Right renal pelvis (tissue), 4 donors: ENCODE measurements around the gene EPHB1. TPM values are rescaled to one million over a fixed set of nuclear protein-coding genes. Genes with fewer than 3 reads are reported as not detected.
A peak's percentile ranks its signal among the peaks of the same experiment; 100 is the strongest.

Source experiments
- DNase-seq, 4 donors: peaks; one replicate each; pipeline ENCODE4 v3.0.0-alpha.2; 2013; ENCODE audit warnings: low read depth in 4 of 4, low spot score in 3 of 4, missing footprints in 1 of 4
- polyA plus RNA-seq, 4 donors: library from polyadenylated mRNA; unstranded; fragments of 120-200 nt; gene quantifications; one replicate each; pipeline ENCODE4 v1.2.1, GENCODE V29; 2013; ENCODE audit not compliant: insufficient read length in 4 of 4

Gene EPHB1
- polyA plus RNA-seq, 4 donors: 4.8 to 7.2 (median 5.3) TPM

DNA sequence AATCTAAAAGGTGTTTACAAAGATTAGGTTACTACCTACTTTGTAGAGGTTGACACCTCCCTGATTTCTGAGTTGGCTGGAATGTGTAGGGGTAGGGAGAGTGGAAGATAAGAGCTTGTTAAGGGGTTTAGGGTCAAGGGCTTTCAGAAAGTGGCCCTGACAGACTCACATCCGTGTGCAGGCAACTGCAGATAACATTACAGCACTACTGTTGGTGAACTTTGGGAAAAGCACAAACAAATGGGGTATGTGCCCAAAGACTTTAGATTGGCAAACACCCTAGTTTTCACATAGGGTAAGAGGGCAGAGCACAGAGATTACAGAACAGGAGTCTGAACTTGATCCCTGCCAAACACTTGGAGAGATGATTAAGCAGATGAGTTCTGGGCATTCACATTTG, 375.7 kb downstream of the EPHB1 start:
- no peak for DNase-seq

DNA sequence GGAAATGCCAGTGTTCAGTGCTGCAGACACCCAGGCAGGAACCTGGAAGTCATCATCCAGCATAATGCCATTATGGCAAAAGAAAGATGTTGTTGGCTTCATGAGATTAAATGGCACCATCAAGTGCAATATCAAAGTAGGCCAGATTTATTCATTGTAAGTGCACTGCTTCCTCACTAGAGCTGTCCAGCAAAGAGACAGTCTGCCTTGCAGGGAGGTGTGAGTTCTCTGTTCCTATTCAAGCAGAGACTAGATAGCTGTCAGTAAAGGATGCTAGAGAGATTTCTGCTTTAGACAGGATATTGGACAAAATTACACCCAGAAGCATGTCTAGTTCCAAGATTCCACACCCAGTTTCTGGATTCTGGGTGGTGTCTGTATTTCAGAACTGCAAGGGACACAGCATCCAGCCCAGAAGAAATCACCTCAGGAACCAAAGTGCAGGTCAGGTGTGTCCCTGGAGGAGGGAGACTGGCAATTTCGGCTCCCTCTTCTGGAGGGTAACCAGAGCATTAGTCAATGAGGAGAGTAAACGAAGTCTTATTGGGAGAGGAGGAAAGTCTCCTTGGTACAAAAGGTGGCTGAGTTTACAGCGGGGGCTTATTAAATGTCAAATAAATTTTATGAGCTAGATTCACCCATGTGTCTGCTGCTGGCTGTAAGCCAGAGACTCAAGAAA, 377.3 kb downstream of the EPHB1 start:
- DNase-seq: no peak

DNA sequence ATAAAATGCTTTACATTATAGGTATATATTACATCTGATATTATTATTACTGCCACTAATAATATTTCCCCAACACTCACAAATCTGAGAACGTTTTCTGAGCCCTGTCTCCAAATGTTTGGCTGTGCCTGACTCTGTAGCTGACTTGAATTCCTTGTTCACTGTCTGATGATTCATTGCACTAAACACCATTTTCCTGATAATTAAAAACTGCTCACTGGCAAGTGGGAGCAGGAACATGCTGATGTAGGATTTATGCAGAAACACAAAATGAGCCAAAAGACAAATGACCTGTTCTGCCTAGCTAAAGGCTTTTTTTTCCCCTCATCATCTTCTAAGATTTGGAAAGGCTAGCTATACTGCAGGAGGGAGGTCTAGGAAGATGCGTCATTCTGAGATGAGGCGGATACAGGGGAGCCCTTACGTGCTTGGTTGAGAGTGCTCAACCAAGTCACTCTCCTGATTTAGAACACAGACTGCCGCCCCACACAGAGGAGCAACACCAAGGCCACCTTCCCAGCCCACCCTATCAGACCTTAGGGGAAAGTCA, 380.7 kb downstream of the EPHB1 start:
- no peak for DNase-seq

DNA sequence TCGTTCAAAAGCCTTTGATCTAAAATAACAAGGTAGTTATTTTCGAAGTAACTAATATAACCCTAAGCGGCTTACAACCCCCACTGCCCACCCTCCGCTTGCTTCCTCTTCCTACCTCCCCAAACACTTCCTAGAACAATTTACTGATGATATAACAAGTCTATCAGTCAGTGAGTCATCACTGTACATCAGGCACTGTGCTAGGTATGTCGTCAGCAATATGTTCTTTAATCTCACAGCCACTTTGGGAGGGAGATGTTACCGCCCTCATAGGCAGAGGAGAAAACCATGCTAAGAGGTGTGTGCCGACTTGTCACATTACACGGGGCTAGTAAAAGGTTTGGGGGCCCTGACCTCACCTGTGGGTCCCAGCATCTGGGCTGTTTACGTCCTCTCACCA, 381.8 kb downstream of the EPHB1 start:
- no peak for DNase-seq

DNA sequence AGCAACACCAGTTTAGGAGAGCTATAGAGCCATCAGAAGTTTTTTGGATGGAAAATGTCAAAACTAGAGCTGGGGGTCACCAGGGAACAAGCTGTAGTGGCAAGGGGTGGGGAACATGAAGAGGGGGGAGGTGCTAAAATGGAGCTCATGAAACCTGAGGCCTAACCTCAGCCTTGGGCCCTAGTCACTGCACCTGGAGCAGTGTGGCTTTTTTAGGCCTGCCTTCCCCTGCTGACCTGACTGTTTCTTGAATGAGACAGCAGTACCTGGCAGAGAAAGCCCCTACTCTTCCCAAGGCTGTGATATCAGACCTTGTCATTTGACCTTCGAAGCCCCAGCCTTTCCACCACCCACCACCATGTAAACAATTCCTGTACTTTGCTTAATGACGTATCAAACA, 383.5 kb downstream of the EPHB1 start:
- DNase-seq: no peak

DNA sequence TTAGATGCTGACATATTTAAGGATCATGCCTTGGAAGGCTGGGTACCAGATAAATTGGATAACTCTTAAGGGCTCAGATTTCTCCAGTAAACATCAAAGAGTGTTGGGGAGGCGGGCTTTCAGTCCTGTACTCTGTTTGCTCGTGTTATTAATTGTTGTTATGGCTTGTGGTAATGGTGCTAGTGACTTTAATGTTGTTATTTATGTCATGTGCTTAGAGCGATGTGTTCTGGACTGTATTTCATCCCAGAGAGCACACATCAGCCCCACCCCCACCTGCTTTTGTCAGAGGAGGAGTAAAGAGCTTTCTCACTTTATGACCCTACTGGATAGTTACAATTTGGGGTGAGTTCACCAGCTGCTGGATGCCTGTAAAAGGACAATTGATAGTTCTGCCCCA, 386.3 kb downstream of the EPHB1 start:
- no peak for DNase-seq

DNA sequence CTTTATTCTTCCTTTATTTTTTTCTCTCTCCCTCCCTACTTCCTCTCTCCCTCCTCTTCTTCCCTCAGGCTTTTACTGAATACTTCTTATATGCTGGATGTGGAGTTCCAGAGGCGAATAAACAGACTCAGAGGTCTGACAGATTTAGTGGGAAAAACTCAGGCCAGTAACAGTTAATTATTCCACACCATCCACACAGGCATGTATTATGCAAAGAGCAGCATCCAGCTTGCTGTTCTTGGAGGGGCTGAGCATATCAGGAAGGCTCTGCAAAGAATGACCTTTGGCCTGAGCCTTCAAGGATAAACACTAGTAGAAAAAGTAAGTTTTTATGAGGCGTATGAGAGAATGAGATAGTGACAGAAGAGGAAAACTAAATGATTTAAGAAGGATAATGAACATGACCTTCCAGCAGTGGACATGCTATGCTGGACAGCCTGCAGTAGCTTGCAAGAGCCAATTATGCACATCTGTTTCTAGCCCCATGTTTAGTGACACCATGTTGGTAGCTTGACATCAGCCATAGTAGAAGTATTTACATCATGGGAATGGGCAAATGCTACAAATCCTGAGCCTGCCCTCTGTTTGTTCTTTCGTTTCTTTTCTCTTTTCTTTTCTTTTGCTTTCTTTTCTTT, 387.4 kb downstream of the EPHB1 start:
- DNase-seq: peak in 1 of 4 donors; percentile 22

DNA sequence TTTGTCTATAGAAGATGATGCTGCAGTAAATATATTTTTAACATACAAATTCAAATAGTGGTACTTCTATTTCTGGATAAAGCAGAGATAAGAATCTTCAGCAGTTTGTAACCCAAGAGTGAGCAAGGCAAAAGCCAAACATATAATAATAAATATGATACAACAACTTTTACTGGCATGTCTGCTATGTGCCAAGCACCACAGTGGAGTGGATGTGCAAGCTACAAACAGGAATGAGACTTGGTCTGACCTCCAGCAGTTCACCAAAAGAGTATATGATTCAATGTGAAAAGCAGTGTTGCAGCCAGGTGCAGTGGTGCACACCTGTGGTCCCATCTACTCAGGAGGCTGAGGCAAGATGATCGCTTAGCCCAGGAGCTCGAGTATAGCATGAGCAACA, 395.6 kb downstream of the EPHB1 start:
- DNase-seq: no peak

DNA sequence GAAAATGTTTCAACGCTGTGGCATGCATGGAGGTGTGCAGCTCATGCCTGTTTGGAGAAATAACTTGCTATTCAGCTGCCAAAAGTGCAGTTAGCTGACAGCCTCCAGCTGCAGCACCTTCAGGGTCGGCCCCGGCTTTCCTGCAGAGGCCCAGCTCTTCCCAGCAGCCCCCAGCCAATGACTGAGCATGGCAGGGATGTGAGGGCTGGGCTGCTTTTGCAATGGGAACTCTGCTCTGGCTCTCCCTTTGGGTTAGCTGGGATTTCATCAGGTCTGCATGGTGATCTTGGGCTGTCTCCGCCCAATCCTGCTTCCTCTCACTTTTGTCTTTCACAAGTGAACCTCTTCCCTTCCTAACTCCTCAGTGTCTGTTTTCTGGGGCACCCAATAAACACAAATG, 396.6 kb downstream of the EPHB1 start:
- DNase-seq: no peak

DNA sequence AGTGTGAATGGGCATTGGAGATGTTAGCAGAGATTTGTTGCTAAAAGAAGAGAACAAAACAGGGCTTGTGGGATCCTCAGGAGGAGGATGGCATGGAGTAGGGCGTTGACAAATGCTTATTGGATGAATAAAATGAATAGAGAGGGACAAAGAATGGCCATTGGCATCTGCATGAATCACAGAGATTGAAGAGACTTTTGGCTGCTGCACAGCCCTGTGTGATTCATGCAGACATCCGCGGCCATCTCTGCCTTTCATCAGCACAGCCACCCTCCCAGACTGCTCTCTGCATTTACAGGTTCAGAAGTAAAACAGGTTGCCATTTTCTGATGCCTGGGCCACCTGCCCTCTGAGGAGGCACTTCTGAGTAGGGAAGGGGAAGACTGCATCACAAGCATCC, 397.9 kb downstream of the EPHB1 start:
- DNase-seq: no peak

DNA sequence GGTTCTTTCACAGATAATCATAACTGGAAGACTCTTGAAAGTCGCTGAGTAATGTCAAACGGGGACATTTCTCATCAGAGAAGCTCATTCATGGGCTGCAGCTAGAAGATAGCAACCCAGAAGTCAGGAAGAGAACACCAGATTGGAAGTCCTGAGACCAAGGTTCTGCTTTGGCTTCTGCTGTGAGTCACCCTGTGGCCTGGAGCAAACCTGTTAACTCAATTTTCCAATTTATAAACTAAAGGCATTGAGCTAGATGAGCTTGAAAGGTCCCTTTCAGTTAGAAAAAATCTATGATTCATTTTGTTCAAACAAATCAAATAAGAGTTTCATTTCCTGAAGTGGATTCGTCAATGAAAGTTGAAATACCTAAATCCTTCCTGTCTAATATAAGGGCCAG, 402.2 kb downstream of the EPHB1 start:
- DNase-seq: no peak

DNA sequence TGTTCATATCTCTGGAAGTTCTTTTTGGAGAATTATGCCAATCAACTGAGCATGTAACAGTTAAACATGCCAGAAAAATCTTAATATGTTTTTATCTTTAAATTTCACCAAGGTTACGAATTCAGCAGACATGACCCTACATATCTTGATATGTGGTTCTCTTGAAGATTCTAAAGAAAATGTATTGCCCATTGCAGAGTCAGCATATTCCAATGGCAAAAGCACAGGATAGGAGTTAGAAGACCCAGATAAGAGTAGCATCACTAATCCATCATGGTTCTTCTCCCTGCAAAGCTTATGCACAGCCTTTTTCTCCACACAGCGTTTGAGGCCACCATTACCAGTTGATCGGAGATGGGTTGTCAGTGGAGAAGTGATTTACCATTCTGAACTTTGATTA, 402.8 kb downstream of the EPHB1 start:
- DNase-seq: no peak

DNA sequence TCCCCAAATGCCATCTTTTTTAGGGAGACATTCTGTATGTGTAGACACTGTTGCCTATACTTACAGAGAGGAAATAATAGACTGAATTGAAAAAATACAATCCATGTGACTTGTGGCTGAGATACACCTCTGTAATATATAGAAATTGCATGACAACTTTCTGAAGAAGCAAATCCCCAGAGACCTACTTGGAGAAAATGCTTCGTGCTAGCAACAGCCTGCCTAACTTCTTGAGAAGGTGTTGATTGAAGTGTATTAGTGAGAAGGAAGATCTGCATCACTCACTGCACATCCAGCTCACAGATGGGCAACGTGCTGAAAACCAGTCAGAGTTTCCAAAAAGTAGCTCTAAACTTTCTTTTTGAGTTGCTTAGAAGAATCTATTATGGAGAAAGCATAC, 404.1 kb downstream of the EPHB1 start:
- no peak for DNase-seq

DNA sequence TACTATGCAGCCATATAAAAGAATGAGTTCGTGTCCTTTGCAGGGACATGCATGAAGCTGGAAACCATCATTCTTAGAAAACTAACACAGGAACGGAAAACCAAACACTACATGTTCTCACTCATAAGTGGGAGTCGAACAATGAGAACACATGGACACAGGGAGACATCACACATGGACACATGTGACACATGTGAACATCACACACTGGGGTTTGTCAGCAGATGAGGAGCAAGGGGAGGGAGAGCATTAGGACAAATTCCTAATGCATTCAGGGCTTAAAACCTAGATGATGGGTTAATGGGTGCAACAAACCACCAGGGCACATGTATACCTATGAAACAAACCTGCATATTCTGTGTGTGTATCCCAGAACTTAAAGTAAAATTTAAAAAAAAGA, 408.0 kb downstream of the EPHB1 start:
- DNase-seq: no peak

DNA sequence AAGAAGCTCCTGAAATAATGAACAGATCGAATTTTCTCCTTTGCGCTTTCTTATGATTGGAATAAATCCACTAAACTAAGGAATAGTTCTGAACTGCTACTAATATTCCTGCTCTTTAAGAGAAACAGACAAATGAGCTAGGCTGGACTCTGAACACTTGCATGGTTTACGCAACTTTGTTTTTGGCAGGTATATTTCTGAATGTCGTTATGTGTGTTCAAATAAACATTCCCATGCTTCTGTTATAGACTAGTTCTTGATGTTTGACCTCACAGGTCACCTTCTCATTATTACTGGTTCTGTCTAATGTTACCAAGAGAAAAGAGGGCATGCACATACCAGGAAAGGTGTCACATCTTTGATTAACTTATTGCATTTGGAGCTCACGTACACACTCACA, 418.2 kb downstream of the EPHB1 start:
- DNase-seq: no peak

DNA sequence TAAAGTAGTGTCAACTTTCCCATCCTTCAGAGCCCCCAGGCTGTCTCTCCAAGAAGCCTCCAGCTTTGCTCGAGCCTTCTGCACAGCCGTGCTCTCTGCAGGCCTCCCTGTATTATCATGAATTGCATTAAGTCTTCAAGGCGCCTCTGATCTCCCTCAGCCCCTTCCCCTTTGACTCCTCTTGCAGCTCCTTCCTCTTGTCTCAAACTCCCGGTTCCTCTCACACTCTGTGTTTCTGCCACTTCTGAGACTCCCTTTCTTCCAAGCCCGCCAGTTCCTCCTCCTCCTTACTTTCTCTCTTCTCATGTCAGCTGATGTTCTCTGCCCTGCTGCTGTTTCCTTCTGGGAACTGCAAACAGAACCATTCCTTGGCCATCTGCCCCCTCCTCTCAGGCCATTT, 418.8 kb downstream of the EPHB1 start:
- DNase-seq: no peak

DNA sequence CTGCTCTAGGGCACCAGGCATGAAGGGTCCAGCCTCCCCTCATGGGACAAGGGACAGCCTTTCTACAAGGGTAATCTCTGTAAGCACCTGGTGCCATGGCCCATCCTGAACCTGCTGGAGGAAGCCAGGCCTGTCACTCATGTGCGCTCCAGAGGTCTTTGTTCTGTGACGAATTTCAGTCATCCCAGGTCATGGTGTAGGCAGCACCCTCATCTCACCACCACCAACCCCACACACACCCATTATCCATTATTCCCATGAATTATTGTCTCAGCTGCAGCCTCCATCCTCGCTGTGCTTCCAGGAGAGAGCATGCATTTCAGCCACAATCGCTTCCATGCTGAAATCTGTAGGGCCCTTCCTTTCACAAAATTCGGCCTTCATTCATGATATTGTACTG, 419.3 kb downstream of the EPHB1 start:
- DNase-seq: no peak

DNA sequence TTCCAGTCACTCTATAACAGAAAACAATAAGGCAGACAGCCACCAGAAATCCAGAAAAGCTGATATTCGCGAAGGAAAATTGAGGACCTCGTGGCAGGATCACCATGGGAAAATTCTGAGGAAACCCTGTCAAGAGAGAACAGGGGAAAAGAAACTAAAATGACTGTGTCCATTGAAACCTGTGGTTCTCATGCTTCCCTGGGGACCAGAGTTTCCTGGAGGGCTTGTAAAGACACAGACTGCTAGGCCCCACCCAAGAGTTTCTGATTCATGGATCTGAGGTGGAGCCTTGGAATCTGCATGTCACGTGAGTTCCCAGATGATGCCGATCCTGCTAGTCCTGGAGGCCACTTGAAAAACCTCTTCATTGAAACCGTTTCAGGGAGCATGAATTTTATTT, 420.5 kb downstream of the EPHB1 start:
- no peak for DNase-seq

DNA sequence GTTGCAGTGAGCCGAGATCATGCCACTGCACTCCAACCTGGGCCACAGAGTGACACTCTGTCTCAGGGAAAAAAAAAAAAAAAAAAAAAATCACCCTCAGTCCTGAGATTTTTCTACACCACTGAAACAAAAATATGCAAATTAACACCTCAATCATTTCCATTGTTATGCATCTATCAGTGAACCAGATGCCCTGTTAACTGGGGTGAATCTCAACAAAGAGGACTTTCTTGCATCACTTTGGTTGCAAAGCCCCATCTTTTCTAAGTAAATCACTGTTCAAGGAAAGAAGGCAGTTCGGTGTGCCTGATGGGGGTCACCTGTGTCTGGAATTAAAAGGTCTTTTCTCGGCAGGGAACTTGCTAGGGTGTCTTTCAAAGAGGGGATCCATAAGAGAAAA, 421.6 kb downstream of the EPHB1 start:
- DNase-seq: no peak

DNA sequence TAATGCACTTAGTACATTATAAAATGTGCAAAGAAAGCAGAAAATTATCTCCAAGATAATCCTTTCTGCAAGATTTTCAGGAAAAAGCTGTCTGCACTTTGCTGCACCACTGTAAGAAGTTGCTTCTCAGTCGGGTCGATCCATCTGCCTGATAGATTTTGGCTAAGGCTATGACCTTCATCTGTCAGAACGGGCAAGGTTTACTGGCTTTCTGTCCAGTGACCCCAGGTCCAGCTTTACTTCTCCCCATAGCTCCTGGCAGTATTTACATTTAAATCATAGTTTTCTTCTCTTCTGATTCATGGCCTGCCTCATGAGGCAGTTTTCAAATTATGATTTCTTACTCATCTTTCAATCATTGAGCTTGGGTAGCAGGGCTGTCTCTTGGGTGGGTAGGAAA, 422.7 kb downstream of the EPHB1 start:
- DNase-seq: no peak

DNA sequence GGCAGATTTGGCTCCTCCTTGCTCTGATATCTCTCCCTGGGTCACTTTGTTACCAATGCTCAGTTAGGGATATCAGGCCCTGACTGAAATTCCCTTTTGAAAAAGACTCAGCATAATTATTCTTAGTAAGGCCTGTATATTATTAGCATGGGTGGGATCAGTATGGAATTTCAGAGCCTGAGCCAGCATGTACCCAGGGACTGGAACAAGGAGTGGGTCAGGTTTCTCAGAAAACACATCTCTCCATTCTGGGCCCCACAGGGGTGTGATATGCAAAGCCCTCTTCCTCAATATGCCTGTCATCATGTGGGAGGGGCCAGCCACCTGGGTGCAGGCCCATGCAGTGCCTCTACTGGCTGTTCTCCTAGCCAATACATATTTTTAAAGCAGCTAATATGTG, 423.2 kb downstream of the EPHB1 start:
- no peak for DNase-seq

DNA sequence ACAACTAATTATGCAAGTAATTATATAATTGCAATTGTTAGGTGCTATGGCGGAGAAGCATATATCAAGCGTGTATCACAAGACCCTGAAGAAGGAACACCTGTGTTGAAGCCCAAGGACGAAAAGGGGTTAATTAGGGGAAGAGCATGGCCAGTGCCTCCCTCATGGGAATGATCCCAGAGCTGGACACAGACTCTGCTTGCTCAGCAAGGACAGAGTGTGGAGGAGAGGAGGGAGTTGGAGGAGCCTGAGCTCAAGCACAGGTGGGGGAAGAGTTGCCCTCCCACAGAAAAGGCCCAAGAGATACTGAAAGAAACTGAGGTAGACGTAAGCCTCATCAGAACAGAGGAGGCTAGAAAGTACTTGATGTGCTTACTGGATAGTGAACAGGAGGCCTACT, 423.7 kb downstream of the EPHB1 start:
- DNase-seq: no peak
